Activated T-helper 1 cell treated with anti-CD3 and anti-CD28 coated beads, Interleukin-12 subunit alpha, Interleukin-12 subunit beta, Interleukin-2, Interleukin-4 antibody, amounts not matched to agents 30 ng/mL and 10 ng/mL and 1 ng/mL, durations not matched to agents 14 hours and 24 hours and 36 hours (primary cell): ENCODE results near the gene RSPRY1. TPM values are rescaled to one million over a fixed set of nuclear protein-coding genes. Genes with fewer than 3 reads are reported as not detected.

Source experiments
- DNase-seq: peaks from one replicate; pipeline ENCODE4 v3.0.0; 2021; ENCODE audit warnings: low spot score
- H3K27ac Mint-ChIP-seq: one replicate; pipeline ENCODE4 v1.8.0; 2021; ENCODE audit warnings: mild to moderate bottlenecking, mixed read lengths
- H3K27me3 Mint-ChIP-seq: one replicate; pipeline ENCODE4 v1.8.0; 2022; ENCODE audit warnings: mild to moderate bottlenecking, moderate library complexity, mixed read lengths; ENCODE audit not compliant: insufficient read depth
- H3K36me3 Mint-ChIP-seq: one replicate; pipeline ENCODE4 v1.8.0; 2021; ENCODE audit warnings: low read depth, mixed read lengths
- H3K4me1 Mint-ChIP-seq: one replicate; pipeline ENCODE4 v1.8.0; 2021; ENCODE audit warnings: low read depth, mixed read lengths
- H3K4me3 Mint-ChIP-seq: one replicate; pipeline ENCODE4 v1.8.0; 2021; ENCODE audit warnings: mild to moderate bottlenecking, moderate library complexity, mixed read lengths
- H3K9me3 Mint-ChIP-seq: one replicate; pipeline ENCODE4 v1.8.0; 2021; ENCODE audit warnings: mixed read lengths
- intact Hi-C: fragments of 100-400 bp; cut with micrococcal nuclease; formaldehyde crosslinking; loops from one replicate; pipeline ENCODE4 v1.15.1; 2024
- total RNA-seq: library from RNA; stranded (reverse); gene quantifications from 2 replicates; pipeline ENCODE4 v1.2.3, GENCODE V29; 2022

The RSPRY1 gene
- total RNA-seq, 1 donor from 2014 or later = 36.0 TPM

DNA sequence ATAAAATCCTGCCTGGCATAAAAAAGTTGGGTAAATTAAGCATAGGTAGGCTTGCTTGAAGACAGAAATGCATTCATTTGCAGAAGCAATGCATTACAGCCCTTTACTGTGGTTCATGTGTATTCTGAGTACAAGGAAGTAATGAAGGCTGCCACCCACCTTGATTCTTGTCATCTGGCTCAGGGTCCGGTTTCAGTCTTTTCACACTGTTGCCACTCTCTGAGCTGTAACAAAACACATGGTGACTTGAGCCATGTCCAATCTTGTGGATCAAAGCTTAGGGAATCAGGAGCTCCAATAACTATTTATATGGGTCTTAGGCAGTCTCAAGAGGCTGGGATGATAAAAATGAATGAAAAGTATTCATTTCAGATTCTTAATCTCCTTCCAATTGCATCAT is 22.3 kb upstream of the RSPRY1 start:
- no peak for DNase-seq
- intact Hi-C loops = no loop called here
- Mint-ChIP-seq H3K9me3 (no peaks in the 10 kb centered on the region), H3K4me1 (peaks cover 18% of the 10 kb centered on the region), H3K36me3 (peaks cover 32% of the 10 kb centered on the region), H3K4me3 (no peak overlapping the region), H3K27ac (no peak overlapping the region), H3K27me3 (no peaks in the 10 kb centered on the region)

DNA sequence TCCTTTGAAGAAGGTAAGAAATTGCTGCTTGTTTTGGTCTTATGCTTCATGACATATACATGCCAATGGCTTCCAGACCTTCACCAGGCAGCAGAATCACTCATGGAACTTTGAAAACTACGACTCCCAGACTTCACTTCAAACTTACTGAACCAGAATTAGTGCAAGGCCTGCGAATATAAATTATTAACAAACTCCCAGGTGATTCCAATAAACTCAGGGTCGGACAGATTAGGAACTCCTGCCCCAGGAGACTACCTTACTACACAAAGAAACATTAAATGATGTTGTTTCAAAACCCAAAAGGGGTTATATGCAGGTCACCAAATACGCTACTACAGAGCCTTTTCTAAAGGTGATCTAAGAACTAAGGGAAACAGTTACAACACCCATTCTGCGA is 20.6 kb upstream of the RSPRY1 start:
- H3K9me3 Mint-ChIP-seq = no peaks in the 10 kb centered on the region
- intact Hi-C loops = no loop called here
- H3K36me3 Mint-ChIP-seq = peaks cover 26% of the 10 kb centered on the region
- H3K4me3 Mint-ChIP-seq = no peak overlapping the region
- H3K27ac Mint-ChIP-seq = no peak overlapping the region
- H3K27me3 Mint-ChIP-seq = no peaks in the 10 kb centered on the region
- DNase-seq = no peak
- peaks cover 6% of the 10 kb centered on the region for H3K4me1 Mint-ChIP-seq

DNA sequence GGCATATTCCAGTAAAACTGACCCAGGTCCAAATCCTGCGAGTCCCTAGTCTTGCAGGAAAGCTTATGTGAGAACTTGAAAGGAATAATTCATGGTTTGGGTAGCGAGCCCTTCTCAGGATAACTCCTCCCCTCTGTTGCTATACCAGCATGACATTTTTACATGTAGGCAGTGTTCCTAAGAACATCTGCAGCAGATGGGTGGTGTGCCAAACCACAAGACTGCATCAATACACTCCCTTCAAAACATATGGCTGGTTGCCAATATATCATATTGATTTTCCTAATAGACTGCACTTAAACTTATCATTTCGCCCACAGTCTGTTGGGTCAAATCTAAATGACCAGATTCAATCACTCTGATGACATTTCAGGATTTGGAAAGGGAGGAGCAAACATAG is 20.2 kb upstream of the RSPRY1 start:
- intact Hi-C loops = no loop called here
- Mint-ChIP-seq H3K36me3 (peaks cover 26% of the 10 kb centered on the region), H3K4me3 (no peak overlapping the region), H3K9me3 (no peaks in the 10 kb centered on the region), H3K4me1 (peaks cover 2% of the 10 kb centered on the region), H3K27ac (no peak overlapping the region), H3K27me3 (no peaks in the 10 kb centered on the region)
- no peak for DNase-seq

DNA sequence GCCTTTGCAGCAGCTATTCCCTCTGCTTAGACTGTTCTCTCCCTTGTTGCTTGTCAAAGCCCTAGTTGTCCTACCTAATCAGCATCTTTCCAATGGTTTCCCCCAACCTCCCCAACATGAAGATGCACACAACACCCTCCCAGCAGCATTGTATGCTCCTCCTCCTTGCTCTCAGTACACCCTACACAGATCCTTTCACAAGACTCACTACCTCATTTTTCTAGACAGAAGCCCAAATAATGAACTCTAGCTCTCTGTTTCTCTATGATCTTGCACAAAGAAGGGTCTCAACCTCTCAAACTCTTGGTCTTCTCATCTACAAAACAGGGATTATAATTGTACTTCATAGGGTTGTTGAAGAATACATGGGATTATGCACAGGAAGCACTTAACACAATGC is 19.7 kb upstream of the RSPRY1 start:
- H3K27me3 Mint-ChIP-seq = no peaks in the 10 kb centered on the region
- H3K4me3 Mint-ChIP-seq = no peak overlapping the region
- H3K4me1 Mint-ChIP-seq = no peaks in the 10 kb centered on the region
- no peaks in the 10 kb centered on the region for H3K9me3 Mint-ChIP-seq
- peaks cover 31% of the 10 kb centered on the region for H3K36me3 Mint-ChIP-seq
- no peak overlapping the region for H3K27ac Mint-ChIP-seq
- DNase-seq = no peak
- intact Hi-C loops = no loop called here

DNA sequence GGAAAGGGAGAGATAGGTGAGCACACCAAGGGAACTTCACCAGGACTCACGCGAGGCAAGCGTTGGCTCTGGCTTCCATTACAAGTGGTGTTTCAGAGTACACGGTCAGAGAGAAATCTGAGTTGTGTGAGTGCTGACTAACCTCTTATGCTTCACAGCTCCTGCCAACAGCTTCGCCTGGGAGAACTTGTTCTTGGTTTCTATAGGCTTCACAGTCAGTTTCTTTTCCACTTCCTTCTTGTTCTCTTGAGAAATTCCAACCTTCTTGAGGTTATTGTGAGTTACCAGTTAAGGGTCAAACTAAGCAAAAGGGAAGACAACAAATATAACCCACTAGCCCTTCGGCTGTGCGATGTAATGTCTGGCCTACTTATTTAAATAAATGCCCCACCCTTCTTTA is 19.2 kb upstream of the RSPRY1 start:
- peaks cover 33% of the 10 kb centered on the region for H3K36me3 Mint-ChIP-seq
- no peaks in the 10 kb centered on the region for H3K9me3 Mint-ChIP-seq

DNA sequence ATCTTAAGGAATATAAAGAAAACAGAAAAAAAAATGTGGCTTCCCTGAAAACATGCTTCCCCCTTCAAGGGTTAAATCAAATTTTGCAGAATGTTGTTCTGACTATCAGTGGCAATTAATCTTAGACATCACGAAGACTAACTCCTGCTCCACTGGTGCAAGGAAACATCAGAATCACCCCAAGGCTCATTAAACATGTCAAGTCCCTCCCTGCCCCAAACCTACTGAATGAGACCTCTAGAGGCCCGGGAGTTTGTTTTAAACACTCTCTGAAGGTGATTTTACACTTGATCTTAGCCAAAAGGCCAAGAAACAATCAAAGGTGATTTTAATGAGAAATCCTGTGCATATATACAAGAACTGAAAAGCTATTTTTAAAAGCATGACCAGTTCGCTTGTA is 18.6 kb upstream of the RSPRY1 start:
- H3K36me3 Mint-ChIP-seq = peaks cover 37% of the 10 kb centered on the region

More for the DNA sequence above, 19.2 kb upstream of the RSPRY1 start:
- no peak for DNase-seq
- Mint-ChIP-seq H3K27ac (no peak overlapping the region), H3K4me3 (no peak overlapping the region), H3K4me1 (no peaks in the 10 kb centered on the region), H3K27me3 (no peaks in the 10 kb centered on the region)
- intact Hi-C loops = no loop called here

DNA sequence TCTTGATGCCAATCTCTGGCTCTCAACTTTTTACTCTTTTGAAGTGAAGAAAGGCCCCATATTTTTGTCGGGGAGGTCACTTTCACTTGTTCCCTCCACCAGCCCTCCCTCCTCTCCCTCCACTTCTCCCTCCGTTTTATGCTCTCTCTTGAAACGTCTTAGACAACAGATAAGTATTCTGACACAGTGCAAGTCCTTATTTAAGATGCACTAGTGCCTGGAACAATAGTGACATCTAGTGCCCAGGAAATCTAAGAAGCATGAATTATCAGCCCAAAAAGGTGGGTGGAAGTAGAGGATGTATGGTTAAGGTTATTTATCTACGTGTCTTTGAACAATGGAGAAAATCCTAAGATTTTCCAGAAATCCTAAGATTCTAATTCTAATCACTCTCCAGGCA is 18.2 kb upstream of the RSPRY1 start:
- Mint-ChIP-seq H3K27me3 (no peaks in the 10 kb centered on the region), H3K36me3 (peaks cover 39% of the 10 kb centered on the region)

More for the DNA sequence above, 18.6 kb upstream of the RSPRY1 start:
- Mint-ChIP-seq H3K27me3 (no peaks in the 10 kb centered on the region), H3K4me3 (no peak overlapping the region), H3K4me1 (no peaks in the 10 kb centered on the region), H3K27ac (no peak overlapping the region), H3K9me3 (no peaks in the 10 kb centered on the region)
- no peak for DNase-seq
- intact Hi-C loops = no loop called here

DNA sequence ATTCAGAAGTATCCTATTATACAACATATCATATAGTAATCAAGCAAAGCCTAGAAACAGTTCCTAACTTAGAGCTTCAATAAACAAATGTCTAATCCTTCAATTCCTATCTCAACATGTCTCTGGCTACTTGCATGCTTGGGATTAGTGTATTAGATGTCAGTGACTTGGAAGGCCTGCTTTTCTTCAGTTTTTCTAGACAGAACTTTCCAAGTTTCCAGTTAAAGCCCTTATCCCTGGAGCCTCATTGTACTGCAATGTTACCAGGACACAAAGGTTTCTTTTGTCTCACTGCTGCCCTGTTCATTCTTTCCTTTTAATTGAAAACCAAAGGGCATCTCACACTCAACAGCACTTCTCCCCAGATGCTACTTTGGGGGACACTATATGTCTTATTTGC is 16.8 kb upstream of the RSPRY1 start:
- Mint-ChIP-seq H3K27ac (no peak overlapping the region), H3K36me3 (peaks cover 43% of the 10 kb centered on the region), H3K4me1 (no peaks in the 10 kb centered on the region), H3K27me3 (no peaks in the 10 kb centered on the region), H3K4me3 (no peak overlapping the region), H3K9me3 (no peaks in the 10 kb centered on the region)
- intact Hi-C loops = no loop called here
- no peak for DNase-seq

More for the DNA sequence above, 18.2 kb upstream of the RSPRY1 start:
- H3K9me3 Mint-ChIP-seq = no peaks in the 10 kb centered on the region
- H3K4me3 Mint-ChIP-seq = no peak overlapping the region
- H3K4me1 Mint-ChIP-seq = no peaks in the 10 kb centered on the region
- intact Hi-C loops = loop anchor here (1.0 kb wide), 3 partner anchors 75 to 204 kb away; no protein-coding TSS in a partner anchor
- no peak overlapping the region for H3K27ac Mint-ChIP-seq
- peak; percentile 28 for DNase-seq

DNA sequence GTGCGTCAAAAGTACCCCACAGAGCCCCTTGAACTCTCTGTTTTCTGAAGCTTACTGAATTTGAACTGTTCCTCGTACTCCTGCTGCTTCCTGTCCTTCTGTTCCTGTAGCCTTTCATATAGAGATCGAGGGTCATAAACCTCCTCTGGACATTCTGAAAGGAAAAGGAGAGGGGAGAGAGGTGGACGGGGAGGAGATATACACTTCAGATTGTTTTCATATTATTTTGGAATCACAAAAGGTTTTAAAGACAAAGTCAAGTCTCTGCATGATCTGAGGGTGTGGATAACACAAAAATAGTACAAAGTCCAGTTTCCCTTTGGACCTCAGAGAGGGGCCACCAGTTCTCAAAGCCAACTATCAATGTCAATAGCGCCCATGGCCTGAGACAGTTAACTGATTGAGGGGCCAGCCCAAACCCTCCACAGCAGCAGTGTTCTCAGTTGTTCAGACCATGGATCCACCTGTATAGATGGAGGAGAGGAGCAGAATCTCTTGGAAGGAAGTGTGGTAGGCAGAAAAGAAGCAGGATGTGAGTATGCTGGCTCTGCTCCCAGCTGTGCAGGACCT is 13.3 kb upstream of the RSPRY1 start:
- H3K27me3 Mint-ChIP-seq = no peaks in the 10 kb centered on the region
- no peaks in the 10 kb centered on the region for H3K4me1 Mint-ChIP-seq
- no peak overlapping the region for H3K4me3 Mint-ChIP-seq
- no peak for DNase-seq
- intact Hi-C loops = no loop called here
- no peak overlapping the region for H3K27ac Mint-ChIP-seq
- H3K9me3 Mint-ChIP-seq = no peaks in the 10 kb centered on the region
- peaks cover 36% of the 10 kb centered on the region for H3K36me3 Mint-ChIP-seq

DNA sequence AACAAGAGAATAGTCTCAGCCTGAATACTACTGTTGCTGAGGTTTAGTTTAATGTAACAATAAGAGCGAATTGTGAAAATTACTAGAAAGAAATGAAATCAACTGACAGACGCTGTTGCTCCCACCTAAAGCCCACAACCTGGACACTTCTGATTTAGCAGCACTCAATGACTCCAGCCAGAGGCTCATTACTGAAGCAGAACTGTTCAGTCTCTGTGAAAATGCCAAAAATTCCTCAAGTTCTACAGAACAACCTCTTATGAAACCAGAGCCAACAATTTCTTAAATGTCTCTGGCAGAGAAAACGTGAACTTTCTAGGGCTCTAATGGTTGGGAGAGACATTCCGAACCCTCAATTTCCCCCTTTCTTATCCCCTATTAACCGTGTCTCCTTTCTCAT is 10.2 kb upstream of the RSPRY1 start:
- Mint-ChIP-seq H3K27ac (no peak overlapping the region), H3K36me3 (peaks cover 27% of the 10 kb centered on the region)

DNA sequence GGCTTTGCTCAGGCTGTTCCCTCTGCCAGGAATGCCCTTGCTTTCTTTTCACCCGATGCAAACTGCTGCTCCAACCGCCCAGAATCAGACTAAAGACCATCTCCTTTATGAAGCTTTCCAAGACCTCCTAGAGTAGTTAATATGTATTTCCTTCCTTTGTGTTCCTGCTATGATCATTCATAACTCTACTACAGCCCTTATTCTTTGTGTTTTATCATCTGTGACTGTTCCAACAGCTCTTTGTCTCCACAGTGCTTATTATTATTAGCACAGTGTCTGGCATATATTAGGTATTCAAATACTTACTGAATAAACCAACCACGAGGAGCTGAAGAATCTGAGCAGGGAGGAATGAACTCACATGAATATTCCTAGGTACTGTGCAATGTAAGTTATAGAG is 7.9 kb upstream of the RSPRY1 start:
- H3K4me1 Mint-ChIP-seq = peaks cover 5% of the 10 kb centered on the region
- intact Hi-C loops = no loop called here
- H3K27ac Mint-ChIP-seq = no peak overlapping the region
- no peaks in the 10 kb centered on the region for H3K27me3 Mint-ChIP-seq
- H3K9me3 Mint-ChIP-seq = no peaks in the 10 kb centered on the region
- H3K4me3 Mint-ChIP-seq = no peak overlapping the region
- no peak for DNase-seq
- peaks cover 11% of the 10 kb centered on the region for H3K36me3 Mint-ChIP-seq

More for the DNA sequence above, 10.2 kb upstream of the RSPRY1 start:
- no peaks in the 10 kb centered on the region for H3K4me1 Mint-ChIP-seq
- no peaks in the 10 kb centered on the region for H3K27me3 Mint-ChIP-seq
- H3K4me3 Mint-ChIP-seq = no peak overlapping the region
- no peaks in the 10 kb centered on the region for H3K9me3 Mint-ChIP-seq
- no peak for DNase-seq
- intact Hi-C loops = no loop called here

DNA sequence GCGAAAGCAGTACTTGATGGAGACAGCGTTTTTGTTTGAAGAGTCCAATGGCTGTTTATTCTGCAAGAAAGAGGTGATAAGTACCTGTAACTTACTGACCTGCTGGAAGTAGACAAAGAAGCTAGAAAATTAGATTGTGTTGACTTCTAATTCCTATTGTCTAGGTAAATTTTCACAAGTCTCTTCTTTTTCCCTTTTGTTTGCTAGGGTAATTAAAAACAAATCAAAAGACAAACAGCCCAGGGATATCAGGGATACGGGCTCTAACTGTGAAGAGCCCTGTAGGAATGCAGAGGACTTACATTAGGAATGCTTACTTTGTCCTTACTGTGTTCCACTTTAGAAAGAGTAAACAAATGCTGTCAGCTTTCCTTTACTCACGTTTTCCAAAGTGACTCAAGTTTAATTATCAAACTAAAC is 7.3 kb upstream of the RSPRY1 start:
- Mint-ChIP-seq H3K4me3 (no peak overlapping the region), H3K36me3 (peaks cover 7% of the 10 kb centered on the region), H3K27ac (no peak overlapping the region), H3K9me3 (no peaks in the 10 kb centered on the region), H3K27me3 (no peaks in the 10 kb centered on the region), H3K4me1 (peaks cover 8% of the 10 kb centered on the region)
- intact Hi-C loops = no loop called here
- no peak for DNase-seq

DNA sequence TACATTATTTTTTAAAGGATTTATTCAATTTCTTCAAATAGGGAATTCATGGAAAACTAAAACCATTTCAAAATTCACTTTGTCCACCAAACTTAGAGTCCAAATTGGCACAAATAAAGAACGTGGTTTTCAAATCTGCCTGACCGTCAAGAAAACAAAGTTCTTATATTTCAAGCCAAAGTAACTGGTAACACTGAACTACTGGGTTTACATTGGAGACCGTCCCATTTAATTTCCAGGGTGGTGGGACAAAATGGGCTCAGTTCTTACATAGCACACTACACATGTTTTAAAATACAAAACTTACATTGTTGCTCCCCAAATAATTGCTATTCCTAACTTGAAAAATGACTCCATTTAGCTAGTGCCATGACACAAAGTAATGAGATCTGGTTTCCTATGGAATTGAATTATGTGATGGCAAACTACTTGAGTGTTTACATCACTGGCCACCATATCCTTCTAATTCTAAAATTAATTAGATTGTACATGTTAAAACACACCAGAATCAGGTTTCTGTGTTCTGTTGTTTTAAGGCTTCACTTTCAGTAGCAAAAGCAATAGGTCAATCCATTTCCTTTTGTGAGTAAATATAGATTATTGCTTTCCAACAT is 6.8 kb upstream of the RSPRY1 start:
- Mint-ChIP-seq H3K27ac (no peak overlapping the region), H3K36me3 (peaks cover 8% of the 10 kb centered on the region), H3K4me3 (no peak overlapping the region), H3K9me3 (no peaks in the 10 kb centered on the region), H3K4me1 (peaks cover 14% of the 10 kb centered on the region), H3K27me3 (no peaks in the 10 kb centered on the region)
- intact Hi-C loops = no loop called here
- no peak for DNase-seq
